B cell (primary cell): Measurements from ENCODE around the gene KRTAP19-7.

ENCODE experiments used
- EZH2 ChIP-seq: IDR thresholded peaks from 2 replicates; pipeline ENCODE4 v1.6.1; 2012; ENCODE audit warnings: borderline replicate concordance, low read depth, mild to moderate bottlenecking, moderate library complexity, low read length; ENCODE audit not compliant: insufficient read depth, poor library complexity, severe bottlenecking
- TF ChIP-seq, protein P1 (sequence below): fragments of 200-600 bp; IDR thresholded peaks from one replicate; pipeline ENCODE4 v1.8.0; 2022; ENCODE audit warnings: antibody characterized with exemption, mild to moderate bottlenecking

GRCh38 chr21:30561264-30561895 lies at the start of gene KRTAP19-7:
- TF ChIP-seq, protein P1, sequence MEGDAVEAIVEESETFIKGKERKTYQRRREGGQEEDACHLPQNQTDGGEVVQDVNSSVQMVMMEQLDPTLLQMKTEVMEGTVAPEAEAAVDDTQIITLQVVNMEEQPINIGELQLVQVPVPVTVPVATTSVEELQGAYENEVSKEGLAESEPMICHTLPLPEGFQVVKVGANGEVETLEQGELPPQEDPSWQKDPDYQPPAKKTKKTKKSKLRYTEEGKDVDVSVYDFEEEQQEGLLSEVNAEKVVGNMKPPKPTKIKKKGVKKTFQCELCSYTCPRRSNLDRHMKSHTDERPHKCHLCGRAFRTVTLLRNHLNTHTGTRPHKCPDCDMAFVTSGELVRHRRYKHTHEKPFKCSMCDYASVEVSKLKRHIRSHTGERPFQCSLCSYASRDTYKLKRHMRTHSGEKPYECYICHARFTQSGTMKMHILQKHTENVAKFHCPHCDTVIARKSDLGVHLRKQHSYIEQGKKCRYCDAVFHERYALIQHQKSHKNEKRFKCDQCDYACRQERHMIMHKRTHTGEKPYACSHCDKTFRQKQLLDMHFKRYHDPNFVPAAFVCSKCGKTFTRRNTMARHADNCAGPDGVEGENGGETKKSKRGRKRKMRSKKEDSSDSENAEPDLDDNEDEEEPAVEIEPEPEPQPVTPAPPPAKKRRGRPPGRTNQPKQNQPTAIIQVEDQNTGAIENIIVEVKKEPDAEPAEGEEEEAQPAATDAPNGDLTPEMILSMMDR, result no peak
- no peak for TF ChIP-seq EZH2
